ENCODE data around the gene NKAIN2. TPM values are rescaled to one million over a fixed set of nuclear protein-coding genes. Genes with fewer than 3 reads are reported as not detected.
"Not testable (repeated sequence)": the region's sequence is repeated elsewhere in the genome, so short reads cannot be mapped to it uniquely, and the experiment has no call there.

Gene NKAIN2
- total and polyA plus RNA-seq, 2 donors (not counting 3 experiments of a cell fraction or from before 2014, with no cell fraction given) = 0.03 TPM; not detected in 1

DNA sequence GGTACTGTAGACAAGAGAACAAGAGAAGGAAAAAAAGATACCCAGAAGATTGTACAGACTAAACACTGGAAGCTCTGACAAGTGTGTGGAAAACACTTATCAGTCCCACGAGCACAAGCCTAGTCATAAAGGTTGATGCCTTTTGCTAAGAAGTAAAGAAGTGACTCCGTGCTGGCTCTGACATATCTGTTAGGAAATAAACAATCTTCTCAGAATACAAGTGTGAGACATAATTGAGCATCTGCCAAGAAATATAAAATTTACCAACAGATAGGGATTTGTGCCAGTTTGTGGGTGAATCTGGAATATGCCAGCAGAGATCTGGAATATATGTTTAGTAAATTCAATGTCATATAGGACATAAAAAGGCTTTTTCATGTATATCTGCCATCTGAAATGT, 899.9 kb downstream of the NKAIN2 start:
- DNase-seq (ENCODE audit: low read depth, low spot score) (no peak), FAIRE-seq (no peak)
- Histone ChIP-seq H3K9ac (replicated peaks; ENCODE audit: extremely low read depth, insufficient read depth, low read length) (no peak overlapping the region), H3K4me2 (ENCODE audit: insufficient read depth, low read length) (no peak overlapping the region), H3K9me3 (replicated peaks; ENCODE audit: control insufficient read depth, insufficient read depth, low read length) (no peaks in the 10 kb centered on the region), H3K27me3 (ENCODE audit: control insufficient read depth in 2 of 2, insufficient read depth in 2 of 2, low read length in 2 of 2) (no peaks in the 10 kb centered on the region), H2AFZ (ENCODE audit: low read depth, low read length) (no peak overlapping the region), H3K4me3 (replicated peaks in 1 of 3; ENCODE audit: insufficient read depth in 1 of 3, low read depth in 1 of 3, low read length in 3 of 3) (no peak overlapping the region), H3K27ac (ENCODE audit: insufficient read depth, low read depth, low read length) (no peak overlapping the region), H3K79me2 (ENCODE audit: control insufficient read depth, insufficient read depth, low read length) (no peaks in the 10 kb centered on the region), H4K20me1 (replicated peaks; ENCODE audit: control insufficient read depth, extremely low read depth, insufficient read depth, low read length) (no peaks in the 10 kb centered on the region), H3K4me1 (ENCODE audit: control insufficient read depth, extremely low read depth, insufficient read depth, low read length) (no peaks in the 10 kb centered on the region), H3K36me3 (ENCODE audit: control insufficient read depth in 2 of 2, extremely low read depth in 1 of 2, insufficient read depth in 2 of 2, low read length in 2 of 2) (no peaks in the 10 kb centered on the region), H3K9me1 (replicated peaks; ENCODE audit: control insufficient read depth, extremely low read depth, insufficient read depth, low read length) (no peaks in the 10 kb centered on the region)
- POLR2A ChIA-PET = no interaction called here
- dilution Hi-C loops (cut with MboI; ENCODE audit: extremely low pct_ligation_motif_present, low sequenced_read_pairs) = no loop called here
- no TSS peak for BruUV-seq (replicated peaks)
- CTCF ChIA-PET = no interaction called here
- no peak for TF ChIP-seq JUN (IDR thresholded peaks at IDR 0.05; ENCODE audit: borderline replicate concordance, insufficient read depth, insufficient read length, low read depth)
- TF ChIP-seq FOS (IDR thresholded peaks at IDR 0.05; ENCODE audit: borderline replicate concordance, insufficient read depth, low read length) = no peak
- TF ChIP-seq MYC (IDR thresholded peaks at IDR 0.05; ENCODE audit: low read depth, low read length) = no peak
- no peak for TF ChIP-seq GATA2 (IDR thresholded peaks at IDR 0.05; ENCODE audit: insufficient read depth, insufficient read length, low read depth, low read length)
- TF ChIP-seq EZH2 (IDR thresholded peaks at IDR 0.05; ENCODE audit: borderline replicate concordance, low read depth, low read length, severe bottlenecking) = no peak
- intact Hi-C loops (cut with micrococcal nuclease) = no loop called here

- dilution Hi-C loops (cut with MboI; ENCODE audit: extremely low pct_ligation_motif_present, low sequenced_read_pairs); H3K4me3 ChIP-seq (replicated peaks in 1 of 3; ENCODE audit: insufficient read depth in 1 of 3, low read depth in 1 of 3, low read length in 3 of 3); H2AFZ ChIP-seq (ENCODE audit: low read depth, low read length); H3K9ac ChIP-seq (replicated peaks; ENCODE audit: extremely low read depth, insufficient read depth, low read length); H3K27ac ChIP-seq (ENCODE audit: insufficient read depth, low read depth, low read length); H3K4me2 ChIP-seq (ENCODE audit: insufficient read depth, low read length); FAIRE-seq; DNase-seq (ENCODE audit: low read depth, low spot score); CTCF ChIA-PET; BruUV-seq (replicated peaks); H3K4me1 ChIP-seq (ENCODE audit: control insufficient read depth, extremely low read depth, insufficient read depth, low read length); POLR2A ChIA-PET; H4K20me1 ChIP-seq (replicated peaks; ENCODE audit: control insufficient read depth, extremely low read depth, insufficient read depth, low read length); H3K9me1 ChIP-seq (replicated peaks; ENCODE audit: control insufficient read depth, extremely low read depth, insufficient read depth, low read length); H3K27me3 ChIP-seq (ENCODE audit: control insufficient read depth in 2 of 2, insufficient read depth in 2 of 2, low read length in 2 of 2); H3K79me2 ChIP-seq (ENCODE audit: control insufficient read depth, insufficient read depth, low read length); intact Hi-C loops (cut with micrococcal nuclease); H3K36me3 ChIP-seq (ENCODE audit: control insufficient read depth in 2 of 2, extremely low read depth in 1 of 2, insufficient read depth in 2 of 2, low read length in 2 of 2); H3K9me3 ChIP-seq (replicated peaks; ENCODE audit: control insufficient read depth, insufficient read depth, low read length): not testable (repeated sequence)
Measured at GRCh38 chr6:124712532-124712931, 908.9 kb downstream of the NKAIN2 start.
